Bronchial epithelial cell (primary cell): ENCODE results near the gene NLGN2. TPM values are rescaled to one million over a fixed set of nuclear protein-coding genes. Genes with fewer than 3 reads are reported as not detected.

Experiments used
- DNase-seq: peaks from one replicate; pipeline ENCODE4 v3.0.0-alpha.2; 2010; ENCODE audit warnings: low read depth
- FAIRE-seq: peaks from 2 replicates; lab custom pipeline; 2011; peaks lifted over from hg19 to GRCh38; lab: Jason Lieb, UNC
- H3K27me3 ChIP-seq: 2 replicates; pipeline ENCODE4 v1.5.1; 2011; ENCODE audit warnings: low read length; ENCODE audit not compliant: control insufficient read depth, insufficient read depth
- H3K36me3 ChIP-seq: 2 replicates; pipeline ENCODE4 v1.5.1; 2011; ENCODE audit warnings: low read length; ENCODE audit not compliant: control insufficient read depth, insufficient read depth
- H3K4me3 ChIP-seq: 2 replicates; pipeline ENCODE4 v1.5.1; 2011; ENCODE audit warnings: mild to moderate bottlenecking, low read depth, low read length, control low read depth
- total RNA-seq: library from RNA; depleted of rRNA; stranded (reverse); fragments of >200 nt; gene quantifications from 2 replicates; pipeline ENCODE4 v1.2.1, GENCODE V29; 2014
- TF ChIP-seq, protein P1 (sequence below): IDR thresholded peaks from 2 replicates; pipeline ENCODE4 v1.5.1; 2011; ENCODE audit warnings: mild to moderate bottlenecking, moderate library complexity, low read length, control low read depth, inconsistent platforms; ENCODE audit not compliant: insufficient read depth, severe bottlenecking

NLGN2 gene
- total RNA-seq, 1 donor from 2014 or later: 0.79 TPM

DNA sequence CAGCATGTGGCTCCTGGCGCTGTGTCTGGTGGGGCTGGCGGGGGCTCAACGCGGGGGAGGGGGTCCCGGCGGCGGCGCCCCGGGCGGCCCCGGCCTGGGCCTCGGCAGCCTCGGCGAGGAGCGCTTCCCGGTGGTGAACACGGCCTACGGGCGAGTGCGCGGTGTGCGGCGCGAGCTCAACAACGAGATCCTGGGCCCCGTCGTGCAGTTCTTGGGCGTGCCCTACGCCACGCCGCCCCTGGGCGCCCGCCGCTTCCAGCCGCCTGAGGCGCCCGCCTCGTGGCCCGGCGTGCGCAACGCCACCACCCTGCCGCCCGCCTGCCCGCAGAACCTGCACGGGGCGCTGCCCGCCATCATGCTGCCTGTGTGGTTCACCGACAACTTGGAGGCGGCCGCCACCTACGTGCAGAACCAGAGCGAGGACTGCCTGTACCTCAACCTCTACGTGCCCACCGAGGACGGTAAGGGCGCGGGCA lies 645 bp downstream of the NLGN2 start:
- H3K27me3 ChIP-seq: no peaks in the 10 kb centered on the region
- DNase-seq: no peak
- H3K36me3 ChIP-seq: no peaks in the 10 kb centered on the region
- TF ChIP-seq, protein P1, sequence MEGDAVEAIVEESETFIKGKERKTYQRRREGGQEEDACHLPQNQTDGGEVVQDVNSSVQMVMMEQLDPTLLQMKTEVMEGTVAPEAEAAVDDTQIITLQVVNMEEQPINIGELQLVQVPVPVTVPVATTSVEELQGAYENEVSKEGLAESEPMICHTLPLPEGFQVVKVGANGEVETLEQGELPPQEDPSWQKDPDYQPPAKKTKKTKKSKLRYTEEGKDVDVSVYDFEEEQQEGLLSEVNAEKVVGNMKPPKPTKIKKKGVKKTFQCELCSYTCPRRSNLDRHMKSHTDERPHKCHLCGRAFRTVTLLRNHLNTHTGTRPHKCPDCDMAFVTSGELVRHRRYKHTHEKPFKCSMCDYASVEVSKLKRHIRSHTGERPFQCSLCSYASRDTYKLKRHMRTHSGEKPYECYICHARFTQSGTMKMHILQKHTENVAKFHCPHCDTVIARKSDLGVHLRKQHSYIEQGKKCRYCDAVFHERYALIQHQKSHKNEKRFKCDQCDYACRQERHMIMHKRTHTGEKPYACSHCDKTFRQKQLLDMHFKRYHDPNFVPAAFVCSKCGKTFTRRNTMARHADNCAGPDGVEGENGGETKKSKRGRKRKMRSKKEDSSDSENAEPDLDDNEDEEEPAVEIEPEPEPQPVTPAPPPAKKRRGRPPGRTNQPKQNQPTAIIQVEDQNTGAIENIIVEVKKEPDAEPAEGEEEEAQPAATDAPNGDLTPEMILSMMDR: no peak
- FAIRE-seq: no peak
- no peak overlapping the region for H3K4me3 ChIP-seq

DNA sequence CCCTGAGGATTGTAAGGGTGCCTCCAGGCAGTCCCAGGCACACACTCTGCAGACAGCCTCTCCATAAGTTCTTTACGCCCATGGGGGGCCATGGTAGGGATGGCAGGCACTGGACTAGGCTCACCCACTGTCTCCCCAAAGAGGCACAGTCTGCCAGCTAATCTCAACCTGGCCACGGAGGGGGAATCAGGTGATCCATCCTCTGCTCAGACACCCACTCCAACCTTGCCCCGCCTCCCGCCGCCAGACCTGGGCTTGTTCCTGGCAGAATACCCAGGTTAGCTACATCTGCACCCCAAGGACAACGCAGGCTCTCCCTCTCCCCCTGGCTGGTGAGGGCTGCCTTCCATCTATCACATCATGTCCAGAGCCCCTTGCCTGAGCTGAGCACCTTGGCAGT lies 1.2 kb downstream of the NLGN2 start:
- no peaks in the 10 kb centered on the region for H3K36me3 ChIP-seq
- H3K4me3 ChIP-seq: no peak overlapping the region
- TF ChIP-seq, protein P1: no peak
- no peaks in the 10 kb centered on the region for H3K27me3 ChIP-seq
- DNase-seq: no peak
- FAIRE-seq: no peak

DNA sequence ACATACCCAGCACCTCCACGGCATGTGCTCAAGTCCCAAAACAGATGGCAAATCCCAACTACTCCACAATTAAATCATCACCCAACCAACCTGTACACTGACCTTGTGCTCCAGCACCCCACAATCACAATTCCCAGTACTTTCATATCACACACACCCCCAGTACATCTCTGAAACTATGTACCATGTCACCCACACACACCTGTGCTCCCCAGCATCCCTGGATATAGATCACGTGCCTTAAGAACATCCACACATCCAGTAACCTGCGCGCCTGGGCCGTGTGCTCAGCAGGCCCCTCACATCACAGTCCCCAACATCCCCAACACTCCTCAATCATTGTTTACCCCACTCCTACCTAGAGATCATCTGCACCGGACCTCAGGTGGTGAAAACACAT lies 2.1 kb downstream of the NLGN2 start:
- no peaks in the 10 kb centered on the region for H3K27me3 ChIP-seq
- no peaks in the 10 kb centered on the region for H3K36me3 ChIP-seq
- peak; percentile 72 for FAIRE-seq
- no peak for DNase-seq
- TF ChIP-seq, protein P1: no peak
- no peak overlapping the region for H3K4me3 ChIP-seq

DNA sequence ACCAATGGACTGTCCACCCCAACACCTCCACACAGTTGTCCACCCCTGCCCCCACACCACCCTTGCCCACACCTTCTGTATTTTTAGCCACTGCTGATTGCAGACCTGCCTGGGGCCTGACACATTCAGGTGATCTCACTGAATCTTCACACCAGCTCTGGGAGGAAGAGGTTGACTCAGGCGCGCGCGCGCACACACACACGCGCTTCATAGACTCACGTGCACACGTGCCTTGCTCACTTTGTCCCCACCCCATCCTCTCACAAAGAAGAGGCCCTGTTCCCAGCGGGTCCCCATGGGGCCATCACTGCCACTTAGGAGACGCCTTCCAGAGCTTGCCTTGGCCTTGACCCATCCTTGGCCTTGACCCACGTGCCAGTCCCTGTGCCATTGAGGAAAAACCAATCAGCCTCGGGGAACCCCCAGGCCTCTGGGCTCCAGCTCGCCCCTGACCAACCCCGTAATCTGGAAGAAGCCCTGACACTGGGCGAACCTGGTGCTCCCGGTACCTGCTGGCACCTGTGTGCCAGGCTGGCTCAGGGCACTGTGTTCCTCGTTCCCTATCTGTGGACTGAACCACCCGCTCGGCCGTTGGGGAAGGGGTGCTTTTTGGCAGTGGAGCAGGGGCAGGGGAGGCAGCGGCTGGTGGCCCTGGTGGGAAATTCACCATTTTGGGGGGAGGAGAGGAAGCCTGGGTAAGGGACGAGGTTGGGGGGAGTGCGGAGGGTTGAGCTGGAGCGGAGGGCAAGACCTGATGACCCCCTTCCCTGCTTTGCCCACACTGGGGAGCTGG lies 3.2 kb downstream of the NLGN2 start:
- no peak overlapping the region for H3K4me3 ChIP-seq
- FAIRE-seq (no peak), DNase-seq (no peak)
- TF ChIP-seq, protein P1: no peak
- no peaks in the 10 kb centered on the region for H3K36me3 ChIP-seq
- H3K27me3 ChIP-seq: no peaks in the 10 kb centered on the region

DNA sequence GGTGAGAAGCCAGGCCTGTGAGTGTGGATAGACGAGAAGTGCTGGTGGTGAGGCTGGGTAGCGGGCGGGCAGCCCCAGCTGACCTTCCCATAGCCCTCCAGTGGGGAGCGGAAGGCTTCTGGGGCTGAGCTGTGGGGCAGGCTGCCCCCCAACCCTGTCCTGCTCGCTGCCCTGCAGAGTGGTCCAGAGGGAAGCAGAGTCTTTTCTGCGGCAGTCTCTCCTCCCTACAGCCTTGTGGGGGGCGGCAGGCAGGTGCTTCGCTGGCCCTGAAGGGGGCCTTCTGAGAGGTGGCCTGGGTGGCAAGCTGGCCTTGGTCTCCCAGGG lies 3.7 kb downstream of the NLGN2 start:
- no peaks in the 10 kb centered on the region for H3K27me3 ChIP-seq
- no peak for DNase-seq
- FAIRE-seq: no peak
- H3K4me3 ChIP-seq: no peak overlapping the region
- TF ChIP-seq, protein P1: no peak
- no peaks in the 10 kb centered on the region for H3K36me3 ChIP-seq
